Lung (tissue), 12 donors: ENCODE results near the gene HEMK1. TPM values are rescaled to one million over a fixed set of nuclear protein-coding genes. Genes with fewer than 3 reads are reported as not detected.

ENCODE experiments used
- ATAC-seq: fragments of 200-7000 bp; cut with Tn5 transposase; one replicate; pipeline ENCODE4 v1.9.1; 2020; ENCODE audit warnings: moderate number of reproducible peaks; ENCODE audit not compliant: insufficient read depth, low FRiP score
- DNase-seq, 3 donors: peaks; one replicate each; pipeline ENCODE4 v3.0.0-alpha.2; 2013 to 2017
- H3K27ac ChIP-seq, 2 donors: one replicate each; pipeline ENCODE4 v1.5.1; 2013; ENCODE audit warnings: mild to moderate bottlenecking in 2 of 2, moderate library complexity in 2 of 2, control low read depth in 1 of 2, inconsistent platforms in 1 of 2, low read depth in 1 of 2, low read length in 1 of 2
- H3K27me3 ChIP-seq, 3 donors: one replicate each; pipeline ENCODE4 v1.5.1; 2013; ENCODE audit warnings: low read length in 2 of 3; ENCODE audit not compliant: control insufficient read depth in 3 of 3, insufficient read depth in 3 of 3
- H3K36me3 ChIP-seq, 4 donors: one replicate each; pipeline ENCODE4 v1.5.1; 2013; ENCODE audit warnings: low read length in 4 of 4, mild to moderate bottlenecking in 1 of 4, moderate library complexity in 1 of 4; ENCODE audit not compliant: control insufficient read depth in 4 of 4, insufficient read depth in 4 of 4
- H3K4me1 ChIP-seq, 5 donors: one replicate each; pipeline ENCODE4 v1.5.1; 2013; ENCODE audit warnings: low read length in 5 of 5, mild to moderate bottlenecking in 2 of 5, moderate library complexity in 1 of 5; ENCODE audit not compliant: control insufficient read depth in 5 of 5, insufficient read depth in 5 of 5
- H3K4me3 ChIP-seq: one replicate; pipeline ENCODE4 v1.5.1; 2013; ENCODE audit warnings: mild to moderate bottlenecking, control low read depth, moderate library complexity
- H3K9ac ChIP-seq, 2 donors: one replicate each; pipeline ENCODE4 v1.5.1; 2013; ENCODE audit warnings: low read length in 2 of 2, control low read depth in 1 of 2; ENCODE audit not compliant: insufficient read depth in 1 of 2
- H3K9me3 ChIP-seq, 4 donors: one replicate each; pipeline ENCODE4 v1.5.1; 2013; ENCODE audit warnings: low read length in 3 of 4, mild to moderate bottlenecking in 1 of 4, moderate library complexity in 1 of 4; ENCODE audit not compliant: control insufficient read depth in 4 of 4, insufficient read depth in 3 of 4
- CTCF ChIP-seq: IDR thresholded peaks from 2 replicates; pipeline ENCODE4 v1.5.1; 2012; ENCODE audit warnings: mild to moderate bottlenecking; ENCODE audit errors: control extremely low read depth, extremely low read depth
- WGBS, 2 donors: extraction: QIAGEN DNeasy Blood & Tissue Kit; methylation state at CpG; one replicate each; pipeline ENCODE4 v1.1.7; 2013; 5-methylcytosine and 5-hydroxymethylcytosine counted together
- polyA plus RNA-seq, 2 donors: library from polyadenylated mRNA; stranded (reverse); fragments of 200-250 nt; gene quantifications; one replicate each; pipeline ENCODE4 v1.2.1, GENCODE V29; 2013
- total RNA-seq, 2 donors: library from RNA; depleted of rRNA in 1 of 2; stranded (reverse); fragments of >200 nt in 1 of 2; gene quantifications; one replicate each; pipeline ENCODE4 v1.2.1, GENCODE V29; 2014 to 2021
- donor health status: control.
- donor health status: control.
- donor health status: Bipolar disorder and iron deficiency.
- donor health status: healthy.
- donor health status: DM: yes; HTN: yes; CAD: no.

HEMK1 gene
- total and polyA plus RNA-seq, 4 donors = 16.0 to 28.0 (median 18.7) TPM

- peaks cover 0 to 2% (median 0%) of the 10 kb centered on the region in 3 donors for H3K27me3 ChIP-seq
- WGBS, 2 donors = 81 to 83% methylated on average over 9 of the region's 9 CpGs
- H3K4me1 ChIP-seq = peaks cover 0 to 6% (median 2%) of the 10 kb centered on the region in 5 donors
- no peaks in the 10 kb centered on the region for H3K9me3 ChIP-seq
- no peak for ATAC-seq
- H3K36me3 ChIP-seq = no peaks in the 10 kb centered on the region
- no peak overlapping the region for H3K27ac ChIP-seq
- TF ChIP-seq CTCF = no peak
- DNase-seq = peak in 1 of 3 donors; percentile 27
- H3K9ac ChIP-seq = no peak overlapping the region
- H3K4me3 ChIP-seq = no peak overlapping the region
Measured at GRCh38 chr3:50534681-50535330, 34.5 kb upstream of the HEMK1 start.

DNA sequence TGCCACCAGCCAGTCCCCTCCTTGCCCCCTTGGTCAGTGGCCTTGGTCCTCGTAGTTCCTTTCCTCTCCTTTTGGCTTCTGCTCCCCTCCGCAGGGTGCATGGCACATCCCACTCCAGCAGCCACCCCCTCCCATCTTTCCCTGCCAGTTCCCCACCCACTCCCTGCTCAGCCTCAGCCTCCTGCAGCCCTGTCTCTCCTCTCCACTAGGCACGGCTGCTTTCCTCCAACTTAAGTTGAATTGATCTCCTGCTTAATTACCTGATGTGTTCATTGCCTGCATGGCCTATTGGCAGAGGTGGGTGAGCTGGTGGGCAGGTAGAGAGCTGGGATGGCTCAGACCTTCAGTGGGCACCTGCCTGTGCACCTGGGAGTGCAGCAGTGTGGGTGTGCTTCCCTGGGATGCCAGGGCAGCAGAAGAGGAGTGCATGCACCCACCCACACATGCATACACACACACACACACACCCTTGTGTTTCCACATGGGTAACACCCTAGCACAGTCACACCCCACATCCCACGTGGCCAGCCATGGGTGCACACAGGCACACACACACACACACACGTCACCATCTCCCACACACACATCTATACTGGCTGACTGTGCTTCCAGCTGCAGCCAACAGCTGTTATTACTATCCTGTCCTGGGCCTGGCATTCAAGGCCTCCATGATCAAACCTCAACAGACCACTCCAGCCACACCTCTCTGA lies 32.7 kb upstream of the HEMK1 start:
- 82 to 83% methylated on average over 5 of the region's 5 CpGs for WGBS, 2 donors

GRCh38 chr3:50537421-50538129 lies 31.7 kb upstream of the HEMK1 start:
- no peak overlapping the region for H3K9ac ChIP-seq
- peaks cover 0 to 2% (median 0%) of the 10 kb centered on the region in 3 donors for H3K27me3 ChIP-seq
- no peak for TF ChIP-seq CTCF
- 75 to 79% methylated on average over 4 of the region's 4 CpGs for WGBS, 2 donors
- H3K9me3 ChIP-seq = no peaks in the 10 kb centered on the region
- H3K4me3 ChIP-seq = no peak overlapping the region
- DNase-seq (no peak), ATAC-seq (no peak)
- peaks cover 0 to 6% (median 0%) of the 10 kb centered on the region in 5 donors for H3K4me1 ChIP-seq
- H3K36me3 ChIP-seq = no peaks in the 10 kb centered on the region
- H3K27ac ChIP-seq = no peak overlapping the region

More for the DNA sequence above, 32.7 kb upstream of the HEMK1 start:
- no peak for DNase-seq
- H3K4me1 ChIP-seq = peaks cover 0 to 6% (median 0%) of the 10 kb centered on the region in 5 donors
- TF ChIP-seq CTCF = no peak
- H3K9ac ChIP-seq = no peak overlapping the region
- no peaks in the 10 kb centered on the region for H3K36me3 ChIP-seq
- H3K27me3 ChIP-seq = peaks cover 0 to 2% (median 0%) of the 10 kb centered on the region in 3 donors
- ATAC-seq = no peak
- H3K9me3 ChIP-seq = no peaks in the 10 kb centered on the region
- H3K27ac ChIP-seq = no peak overlapping the region
- no peak overlapping the region for H3K4me3 ChIP-seq
